ENCODE data around the gene ALDH5A1. TPM values are rescaled to one million over a fixed set of nuclear protein-coding genes. Genes with fewer than 3 reads are reported as not detected.

The ALDH5A1 gene
- total and polyA plus RNA-seq, 2 of the 13 experiments (the other 11 are each of a cell fraction or from before 2014, with no cell fraction given) = 12.8 to 32.5 TPM

DNA sequence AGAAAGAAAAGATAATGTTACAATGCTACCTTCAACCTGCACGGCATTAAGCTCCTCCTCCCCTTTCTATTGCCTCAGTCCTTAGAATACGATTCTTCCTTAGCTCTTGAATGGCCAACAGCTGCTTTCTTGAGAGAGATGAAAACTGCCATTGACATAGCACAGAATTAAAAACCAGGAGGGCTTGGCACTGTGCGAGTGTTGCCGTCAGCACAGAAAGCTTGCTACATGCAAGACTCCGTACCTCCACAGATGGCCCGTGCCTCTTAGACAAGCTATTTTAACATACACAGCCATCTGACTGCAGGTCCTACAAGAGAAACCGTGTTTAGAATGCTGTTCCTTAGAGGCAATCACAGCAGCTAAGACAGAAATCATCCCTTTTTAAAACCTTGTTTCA lies 51.7 kb downstream of the ALDH5A1 start (continued):
- TF ChIP-seq, protein P1, sequence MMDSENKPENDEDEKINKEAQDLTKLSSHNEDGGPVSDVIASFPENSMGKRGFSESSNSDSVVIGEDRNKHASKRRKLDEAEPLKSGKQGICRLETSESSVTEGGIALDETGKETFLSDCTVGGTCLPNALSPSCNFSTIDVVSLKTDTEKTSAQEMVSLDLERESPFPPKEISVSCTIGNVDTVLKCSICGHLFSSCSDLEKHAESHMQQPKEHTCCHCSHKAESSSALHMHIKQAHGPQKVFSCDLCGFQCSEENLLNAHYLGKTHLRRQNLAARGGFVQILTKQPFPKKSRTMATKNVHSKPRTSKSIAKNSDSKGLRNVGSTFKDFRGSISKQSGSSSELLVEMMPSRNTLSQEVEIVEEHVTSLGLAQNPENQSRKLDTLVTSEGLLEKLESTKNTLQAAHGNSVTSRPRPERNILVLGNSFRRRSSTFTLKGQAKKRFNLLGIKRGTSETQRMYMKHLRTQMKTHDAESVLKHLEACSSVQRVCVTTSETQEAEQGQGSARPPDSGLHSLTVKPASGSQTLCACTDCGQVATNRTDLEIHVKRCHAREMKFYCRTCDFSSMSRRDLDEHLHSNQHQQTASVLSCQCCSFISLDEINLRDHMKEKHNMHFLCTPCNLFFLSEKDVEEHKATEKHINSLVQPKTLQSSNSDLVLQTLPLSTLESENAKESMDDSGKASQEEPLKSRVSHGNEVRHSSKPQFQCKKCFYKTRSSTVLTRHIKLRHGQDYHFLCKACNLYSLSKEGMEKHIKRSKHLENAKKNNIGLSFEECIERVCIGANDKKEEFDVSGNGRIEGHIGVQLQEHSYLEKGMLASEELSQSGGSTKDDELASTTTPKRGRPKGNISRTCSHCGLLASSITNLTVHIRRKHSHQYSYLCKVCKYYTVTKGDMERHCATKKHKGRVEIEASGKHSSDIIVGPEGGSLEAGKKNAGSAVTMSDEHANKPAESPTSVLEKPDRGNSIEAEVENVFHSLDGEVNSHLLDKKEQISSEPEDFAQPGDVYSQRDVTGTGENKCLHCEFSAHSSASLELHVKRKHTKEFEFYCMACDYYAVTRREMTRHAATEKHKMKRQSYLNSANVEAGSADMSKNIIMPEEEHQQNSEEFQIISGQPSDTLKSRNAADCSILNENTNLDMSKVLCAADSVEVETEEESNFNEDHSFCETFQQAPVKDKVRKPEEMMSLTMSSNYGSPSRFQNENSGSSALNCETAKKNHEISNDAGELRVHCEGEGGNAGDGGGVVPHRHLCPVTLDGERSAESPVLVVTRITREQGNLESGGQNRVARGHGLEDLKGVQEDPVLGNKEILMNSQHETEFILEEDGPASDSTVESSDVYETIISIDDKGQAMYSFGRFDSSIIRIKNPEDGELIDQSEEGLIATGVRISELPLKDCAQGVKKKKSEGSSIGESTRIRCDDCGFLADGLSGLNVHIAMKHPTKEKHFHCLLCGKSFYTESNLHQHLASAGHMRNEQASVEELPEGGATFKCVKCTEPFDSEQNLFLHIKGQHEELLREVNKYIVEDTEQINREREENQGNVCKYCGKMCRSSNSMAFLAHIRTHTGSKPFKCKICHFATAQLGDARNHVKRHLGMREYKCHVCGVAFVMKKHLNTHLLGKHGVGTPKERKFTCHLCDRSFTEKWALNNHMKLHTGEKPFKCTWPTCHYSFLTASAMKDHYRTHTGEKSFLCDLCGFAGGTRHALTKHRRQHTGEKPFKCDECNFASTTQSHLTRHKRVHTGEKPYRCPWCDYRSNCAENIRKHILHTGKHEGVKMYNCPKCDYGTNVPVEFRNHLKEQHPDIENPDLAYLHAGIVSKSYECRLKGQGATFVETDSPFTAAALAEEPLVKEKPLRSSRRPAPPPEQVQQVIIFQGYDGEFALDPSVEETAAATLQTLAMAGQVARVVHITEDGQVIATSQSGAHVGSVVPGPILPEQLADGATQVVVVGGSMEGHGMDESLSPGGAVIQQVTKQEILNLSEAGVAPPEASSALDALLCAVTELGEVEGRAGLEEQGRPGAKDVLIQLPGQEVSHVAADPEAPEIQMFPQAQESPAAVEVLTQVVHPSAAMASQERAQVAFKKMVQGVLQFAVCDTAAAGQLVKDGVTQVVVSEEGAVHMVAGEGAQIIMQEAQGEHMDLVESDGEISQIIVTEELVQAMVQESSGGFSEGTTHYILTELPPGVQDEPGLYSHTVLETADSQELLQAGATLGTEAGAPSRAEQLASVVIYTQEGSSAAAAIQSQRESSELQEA (CRISPR knock-in tag; IDR thresholded peaks at IDR 0.05; ENCODE audit: not compliant biosample characterization) = no peak
- TF ChIP-seq NR2F2 (IDR thresholded peaks at IDR 0.05; ENCODE audit: borderline replicate concordance, low read depth) (no peak), MXD4 (CRISPR knock-in tag; IDR thresholded peaks at IDR 0.05) (no peak), ZC3H4 (CRISPR knock-in tag; IDR thresholded peaks at IDR 0.05; ENCODE audit: borderline replicate concordance) (no peak)

DNA sequence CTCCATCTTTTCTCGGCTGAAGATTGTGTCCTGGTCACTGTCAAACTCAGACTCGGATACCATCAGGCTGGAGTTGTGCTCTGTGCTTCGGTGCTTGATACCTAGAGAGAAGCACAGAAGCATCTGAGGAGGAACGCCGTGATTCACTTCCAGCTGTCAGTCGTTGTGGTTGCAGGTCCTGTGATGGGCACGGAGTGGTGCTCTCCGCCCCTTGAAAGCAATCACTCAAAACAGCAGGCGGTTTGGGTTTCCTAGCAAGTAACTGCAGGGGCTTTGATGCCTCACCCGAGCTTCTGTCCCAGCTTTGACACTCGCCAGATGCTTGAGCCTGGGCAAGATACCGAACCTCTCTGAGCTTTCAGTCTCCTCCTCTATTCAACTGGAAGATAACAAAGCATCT lies 52.5 kb downstream of the ALDH5A1 start:
- Histone ChIP-seq H3K4me1 (ENCODE audit: insufficient read depth, low read length) (peaks cover 31% of the 10 kb centered on the region), H3K4me2 (ENCODE audit: low read depth, low read length) (peak overlapping the region; percentile 25; the same call in 1 of the 2 replicates), H3K36me3 (replicated peaks in 1 of 2; ENCODE audit: control insufficient read depth in 1 of 2, insufficient read depth in 2 of 2, low read length in 2 of 2) (no peaks in the 10 kb centered on the region), H4K20me1 (ENCODE audit: insufficient read depth, low read length) (no peaks in the 10 kb centered on the region), H2AFZ (ENCODE audit: low read length) (no peak overlapping the region), H3K27me3 (ENCODE audit: control insufficient read depth in 1 of 2, insufficient read depth in 2 of 2, low read length in 2 of 2) (peaks cover 0 to 3% of the 10 kb centered on the region in 2 experiments; a peak in 2 of 5 replicates), H3K9me3 (ENCODE audit: low read length) (no peaks in the 10 kb centered on the region), H3K27ac (ENCODE audit: extremely low read length, insufficient read depth, low read length) (no peak overlapping the region), H3K4me3 (replicated peaks in 1 of 3; ENCODE audit: insufficient read depth in 1 of 3, low read depth in 2 of 3, low read length in 3 of 3) (no peak overlapping the region), H3K79me2 (ENCODE audit: insufficient read depth, low read length) (no peaks in the 10 kb centered on the region), H3K9ac (ENCODE audit: insufficient read depth, low read depth, low read length) (no peak overlapping the region)
- ATAC-seq (peak; percentile 81), FAIRE-seq (peak; percentile 72), DNase-seq (ENCODE audit: low spot score) (peak; percentile 32)
- no TSS peak for BruUV-seq (replicated peaks)
- WGBS (ENCODE audit: low lambda C conversion rate) = 7% methylated on average over 11 of the region's 12 CpGs
- CTCF ChIA-PET (ENCODE audit: low intra/inter-chr PET ratio, low total read pairs) = no interaction called here
- in situ Hi-C loops (cut with HindIII; ENCODE audit: extremely low pct_ligation_motif_present, low pct_unique_long_range_greater_than_20kb) = no loop called here
- intact Hi-C loops (cut with micrococcal nuclease; ENCODE audit: unreplicated experiment) = no loop called here
- POLR2A ChIA-PET = interaction anchor here (1.0 kb wide), 1 partner anchor 64 kb away, joined by 3 read pairs; no protein-coding TSS in a partner anchor
- no peak for TF ChIP-seq ZNF782 (CRISPR knock-in tag; IDR thresholded peaks at IDR 0.05; ENCODE audit: borderline replicate concordance)
- TF ChIP-seq, protein P2, sequence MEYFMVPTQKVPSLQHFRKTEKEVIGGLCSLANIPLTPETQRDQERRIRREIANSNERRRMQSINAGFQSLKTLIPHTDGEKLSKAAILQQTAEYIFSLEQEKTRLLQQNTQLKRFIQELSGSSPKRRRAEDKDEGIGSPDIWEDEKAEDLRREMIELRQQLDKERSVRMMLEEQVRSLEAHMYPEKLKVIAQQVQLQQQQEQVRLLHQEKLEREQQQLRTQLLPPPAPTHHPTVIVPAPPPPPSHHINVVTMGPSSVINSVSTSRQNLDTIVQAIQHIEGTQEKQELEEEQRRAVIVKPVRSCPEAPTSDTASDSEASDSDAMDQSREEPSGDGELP (IDR thresholded peaks at IDR 0.05; ENCODE audit: borderline replicate concordance, low read depth) = peak; percentile 29; the same call in 1 of the 2 replicates

Measured in HepG2 (cell line).